DMS 273 (cell line): Measurements from ENCODE around the gene CAPN14.
A peak's percentile ranks its signal among the peaks of the same experiment; 100 is the strongest.

ENCODE experiments used
- DNase-seq: peaks from one replicate; lab custom pipeline; 2025; ENCODE audit not compliant: unreplicated experiment; lab: John Stamatoyannopoulos, UW

The CAPN14 gene

DNA sequence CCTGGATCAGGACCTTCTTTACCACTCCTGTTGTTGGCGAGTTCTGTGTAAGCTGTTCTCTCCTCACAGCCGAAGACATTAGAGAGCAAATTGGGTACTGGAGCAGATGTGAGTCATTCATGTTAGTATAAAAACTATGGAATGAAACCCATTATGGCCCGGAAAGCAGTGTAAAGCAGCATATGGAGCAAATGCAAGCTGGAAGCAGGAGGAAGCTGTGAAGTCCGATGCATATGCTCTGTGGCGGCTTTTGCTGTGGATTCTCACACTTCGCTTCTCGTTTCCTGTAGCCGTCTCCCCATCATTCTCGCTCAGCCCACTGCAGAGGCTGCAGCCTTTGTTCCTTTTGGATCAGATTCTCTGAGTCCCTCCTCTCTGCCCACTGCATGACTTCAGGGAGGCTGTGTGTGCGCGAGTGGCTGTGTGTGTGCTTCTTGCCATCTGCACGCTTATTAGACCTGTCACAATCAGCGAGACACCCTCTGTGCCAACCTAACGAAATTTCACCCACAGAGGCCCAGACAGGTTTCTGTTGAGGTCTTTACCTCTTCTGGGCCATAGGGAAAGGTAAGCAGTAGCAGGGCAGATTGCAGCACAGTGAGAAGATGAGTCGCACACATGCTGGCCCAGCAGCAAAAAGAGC lies 75.8 kb downstream of the CAPN14 start:
- peak; percentile 38 for DNase-seq

DNA sequence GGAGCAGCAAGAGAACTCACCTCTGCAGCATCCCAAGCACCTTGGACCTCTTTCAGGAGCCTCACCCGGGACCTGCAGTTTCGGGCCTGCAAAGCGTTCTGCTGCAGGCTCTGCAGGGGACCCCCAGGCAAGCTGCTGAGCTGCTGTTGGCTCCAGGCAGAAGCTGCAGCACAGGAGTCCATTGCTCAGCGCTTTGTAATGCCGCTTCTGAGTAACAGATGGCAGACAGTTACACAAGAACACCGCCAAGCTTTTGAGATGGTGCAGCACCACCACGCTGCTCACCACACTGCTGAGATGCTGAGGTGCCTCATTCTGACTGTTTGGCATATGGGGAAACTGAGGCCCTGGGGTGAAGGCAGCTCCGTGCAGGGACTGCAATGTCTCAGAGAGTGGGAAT lies 77.2 kb downstream of the CAPN14 start:
- peak; percentile 87 for DNase-seq

DNA sequence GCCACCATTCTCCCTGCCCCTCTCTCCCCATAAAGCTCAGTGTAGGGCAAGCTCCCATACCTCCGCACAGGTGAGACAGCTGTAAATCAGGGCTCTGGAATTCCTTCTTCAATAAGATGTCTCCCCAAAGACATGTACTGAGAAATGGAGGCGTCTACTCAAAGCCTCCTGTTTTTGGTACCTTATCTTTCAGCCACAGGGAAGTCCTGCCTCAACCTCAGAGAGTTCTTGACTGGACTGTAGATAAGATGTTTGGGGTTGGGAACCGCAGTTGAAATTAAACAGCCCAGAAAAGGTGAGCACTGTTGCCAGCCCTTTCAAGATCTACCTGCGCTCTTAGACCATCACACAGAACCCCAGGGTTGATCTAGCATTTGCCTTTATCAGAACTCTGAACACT lies 77.6 kb downstream of the CAPN14 start:
- peak; percentile 40 for DNase-seq

DNA sequence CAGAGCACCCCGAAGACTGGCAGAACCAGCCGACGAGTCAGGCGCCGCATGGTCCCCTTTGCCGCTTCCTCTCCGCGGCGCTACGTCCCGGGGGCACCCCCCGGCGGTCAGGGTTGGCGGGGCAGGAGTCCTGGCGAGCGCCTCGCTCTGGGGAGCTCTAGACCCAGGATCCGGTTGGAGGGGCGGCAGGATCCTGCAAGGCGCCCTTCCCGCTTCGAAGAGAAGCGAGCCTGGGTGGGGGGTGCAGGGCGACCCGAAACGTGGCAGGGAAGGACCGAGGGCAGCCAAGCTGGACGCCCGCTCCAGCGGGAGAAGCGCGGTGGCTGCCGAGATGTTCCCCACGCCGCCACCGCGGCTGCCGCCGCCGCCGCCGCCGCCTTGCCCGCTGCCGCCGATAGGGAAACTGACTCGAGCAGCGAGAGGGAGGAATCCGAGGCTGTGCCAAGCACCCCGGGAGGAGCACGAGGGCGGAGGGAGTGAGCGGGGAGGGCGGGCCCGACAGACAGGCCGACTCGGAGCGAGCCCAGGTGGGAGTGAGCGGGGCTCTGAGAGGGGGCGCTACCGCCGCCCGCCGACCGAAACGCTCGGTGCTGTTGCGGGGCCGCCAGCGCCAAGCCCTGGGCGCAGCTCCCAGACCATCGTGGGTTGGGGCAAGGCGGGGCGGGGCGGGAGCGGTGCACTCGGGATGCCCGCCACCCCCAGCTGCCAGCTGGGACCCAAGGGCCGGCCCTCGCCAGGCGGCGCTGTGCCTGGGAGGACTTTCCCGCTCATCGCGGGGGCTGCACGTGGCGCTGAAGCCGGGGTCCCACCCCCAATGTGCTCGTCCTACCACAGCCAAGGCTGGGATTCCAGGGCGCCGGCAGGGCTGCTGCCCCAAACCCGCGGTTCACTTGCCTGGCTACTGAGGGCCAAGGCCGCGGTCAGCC lies 79.0 kb downstream of the CAPN14 start, which contains the start of gene GALNT14:
Gene GALNT14, minus strand, starts transcription at position 404 of the 926 bp plus-strand sequence. Its CDS starts 354 bp downstream, at position 50.
- DNase-seq = peak; percentile 95

DNA sequence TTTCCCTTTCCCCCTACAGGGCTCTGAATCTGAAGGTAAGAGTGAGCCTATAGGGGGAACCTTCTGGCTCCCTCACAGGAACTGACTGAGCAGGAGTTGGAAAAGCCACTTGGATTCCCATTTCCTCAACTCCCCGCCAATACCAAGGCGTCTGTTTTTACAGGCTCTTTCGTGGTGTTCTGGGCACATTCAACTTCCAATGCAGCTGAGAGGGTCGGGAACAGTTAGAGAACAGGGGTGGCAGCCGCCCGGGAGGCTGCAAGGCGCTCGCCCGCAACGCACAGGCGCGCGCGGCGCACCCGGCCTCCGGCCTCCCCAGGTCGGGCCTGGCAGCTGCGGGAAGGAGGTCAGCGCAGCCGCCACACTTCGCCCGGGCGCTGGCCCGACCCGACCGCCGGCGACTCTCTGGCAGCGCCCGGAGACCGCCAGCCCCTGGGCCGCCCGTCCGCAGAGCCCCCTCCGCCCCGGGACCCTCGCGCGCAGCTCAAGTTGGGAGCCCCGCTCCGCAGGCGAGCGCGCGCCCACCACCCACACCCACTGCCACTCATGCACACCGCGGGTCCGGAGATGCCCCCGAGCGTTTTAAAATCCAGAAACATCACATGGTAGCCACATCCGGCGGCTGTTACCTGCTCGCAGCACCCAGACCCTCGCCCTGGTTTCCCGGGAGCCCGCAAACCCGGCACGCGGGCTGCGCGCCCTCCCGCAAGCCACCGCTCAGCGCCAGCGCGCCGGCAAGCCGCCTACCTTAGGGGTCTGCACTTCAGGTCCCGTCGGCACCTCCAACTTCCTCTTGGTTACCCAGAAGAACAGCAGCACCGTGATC lies 79.9 kb downstream of the CAPN14 start:
- peak; percentile 81 for DNase-seq

DNA sequence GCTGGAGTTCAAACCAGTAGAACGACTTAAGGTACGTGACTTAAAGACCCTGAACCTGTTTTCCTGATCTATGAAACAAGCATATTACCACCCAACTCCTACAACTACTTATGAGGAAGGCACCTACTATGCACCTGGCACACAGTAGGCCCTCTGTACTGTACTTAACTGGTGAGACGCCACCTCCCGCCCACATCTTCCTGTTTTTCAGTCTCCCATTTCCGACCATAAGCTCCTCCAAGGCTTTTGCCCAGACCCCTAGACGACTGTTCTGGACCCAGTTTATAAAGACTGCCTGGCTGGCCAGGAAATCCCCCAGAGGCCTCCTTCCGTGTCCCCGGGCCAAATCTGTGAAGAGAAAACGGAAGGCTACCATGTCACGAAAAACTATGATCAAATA lies 80.6 kb downstream of the CAPN14 start:
- peak; percentile 38 for DNase-seq

DNA sequence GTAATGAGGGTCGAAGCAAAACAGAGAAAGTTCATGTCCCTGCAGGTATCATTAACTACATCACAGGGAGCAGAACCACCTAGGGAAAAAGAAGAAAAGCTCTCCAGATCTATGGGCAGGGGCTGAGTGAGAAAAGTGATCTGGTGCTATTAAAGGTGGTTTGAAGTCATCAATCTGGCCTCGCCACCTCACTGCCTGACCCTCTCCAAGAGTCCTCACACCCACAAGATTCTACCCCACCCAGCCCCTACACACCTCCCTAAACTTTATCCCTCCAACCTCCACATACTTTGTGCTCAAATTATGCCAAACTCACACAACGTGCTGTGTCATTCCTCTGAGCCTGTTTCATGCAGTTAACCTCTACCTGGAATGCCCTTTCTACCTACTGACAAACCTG lies 81.3 kb downstream of the CAPN14 start:
- DNase-seq = no peak

DNA sequence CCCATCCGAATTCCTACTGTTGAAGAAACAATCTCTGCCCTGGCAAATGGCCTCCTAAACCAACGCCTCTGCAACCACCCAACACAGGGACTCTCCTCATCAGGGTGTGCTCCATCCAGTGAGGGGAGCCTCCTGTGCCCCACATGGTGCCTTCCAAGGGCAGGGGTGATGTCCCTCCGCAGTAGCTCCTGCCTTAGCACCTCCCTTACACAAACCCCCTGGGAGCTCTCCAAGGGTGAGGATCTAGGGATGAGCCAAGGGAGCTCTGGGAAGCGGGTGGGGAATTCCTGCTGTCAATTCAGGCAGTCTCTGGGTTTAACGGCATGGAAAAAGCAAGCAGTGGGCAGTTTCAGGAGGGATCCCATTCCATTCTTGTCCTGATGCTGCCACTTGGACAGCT lies 82.8 kb downstream of the CAPN14 start:
- no peak for DNase-seq

DNA sequence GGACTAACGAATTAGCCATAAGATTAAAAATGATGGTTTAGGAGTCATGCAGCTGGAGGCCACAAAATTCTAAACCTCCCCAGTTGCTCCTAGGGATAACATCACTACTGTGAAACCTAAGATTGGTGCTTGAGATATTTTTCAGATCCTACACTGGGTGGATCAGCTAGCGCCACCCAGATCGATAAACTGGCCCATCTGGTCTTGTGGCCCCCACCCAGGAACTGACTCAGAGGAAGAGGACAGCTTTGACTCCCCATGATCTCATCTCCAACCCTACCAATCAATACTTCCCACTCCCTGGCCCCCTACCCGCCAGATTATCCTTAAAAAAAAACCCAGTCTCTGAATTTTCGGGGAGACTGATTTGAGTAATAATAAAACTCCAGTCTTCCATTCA lies 84.5 kb downstream of the CAPN14 start:
- peak; percentile 17 for DNase-seq

DNA sequence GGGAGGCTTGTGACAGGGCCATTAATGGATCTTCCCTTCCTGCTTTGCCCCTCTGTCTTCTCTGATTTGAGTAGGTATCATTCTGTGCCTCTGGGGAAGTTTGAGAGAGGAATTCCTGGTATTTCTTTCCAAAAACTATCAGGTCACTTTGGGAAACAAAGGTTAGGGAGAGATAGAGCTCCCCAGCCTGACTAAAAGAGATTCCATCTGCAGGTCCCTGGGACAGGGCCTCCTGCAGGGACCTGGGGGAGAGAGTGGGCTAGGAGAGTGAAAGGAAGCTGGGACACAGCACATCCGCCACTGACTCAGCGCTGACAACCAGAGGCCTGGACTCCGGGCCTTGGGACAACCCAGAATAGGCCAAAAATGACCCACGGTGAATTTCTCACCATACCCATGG lies 85.4 kb downstream of the CAPN14 start:
- DNase-seq = no peak

DNA sequence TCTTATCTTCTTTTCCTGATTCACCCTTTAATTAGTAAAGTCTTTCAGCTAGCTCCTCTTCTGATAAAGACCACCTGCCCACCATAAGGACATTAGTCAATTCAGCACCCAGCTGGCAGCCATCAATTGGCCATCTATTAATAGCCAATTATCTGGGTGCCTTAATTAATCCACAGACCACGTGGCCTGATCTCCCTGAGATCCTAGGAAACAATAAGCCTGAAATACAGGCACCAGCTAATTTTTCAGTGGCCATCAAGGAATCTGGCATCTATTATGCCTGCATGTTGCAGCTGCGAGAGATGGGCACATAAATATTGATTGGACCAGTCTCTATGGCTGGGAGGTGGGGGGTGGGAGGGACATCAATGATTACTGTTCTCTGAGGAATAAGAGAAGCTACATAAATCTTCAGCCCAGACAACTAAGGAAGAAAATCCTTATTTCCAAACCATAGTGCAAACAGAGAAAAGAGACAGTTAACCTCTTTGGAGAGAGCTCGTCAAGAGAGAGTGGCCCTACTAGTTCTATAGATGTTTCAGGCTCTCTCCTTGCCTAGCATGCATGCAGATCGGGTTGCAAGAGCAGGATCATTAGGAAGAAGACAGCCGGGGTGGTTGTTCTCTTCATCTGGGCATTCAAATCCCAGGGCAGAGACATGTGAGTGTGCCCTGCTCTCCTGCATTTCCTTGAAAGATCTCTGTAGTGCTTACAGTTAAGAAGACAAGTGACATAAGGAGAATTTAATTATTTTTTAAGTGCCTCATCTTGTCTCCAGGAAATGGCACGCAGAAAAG lies 87.7 kb downstream of the CAPN14 start:
- peak; percentile 66 for DNase-seq

DNA sequence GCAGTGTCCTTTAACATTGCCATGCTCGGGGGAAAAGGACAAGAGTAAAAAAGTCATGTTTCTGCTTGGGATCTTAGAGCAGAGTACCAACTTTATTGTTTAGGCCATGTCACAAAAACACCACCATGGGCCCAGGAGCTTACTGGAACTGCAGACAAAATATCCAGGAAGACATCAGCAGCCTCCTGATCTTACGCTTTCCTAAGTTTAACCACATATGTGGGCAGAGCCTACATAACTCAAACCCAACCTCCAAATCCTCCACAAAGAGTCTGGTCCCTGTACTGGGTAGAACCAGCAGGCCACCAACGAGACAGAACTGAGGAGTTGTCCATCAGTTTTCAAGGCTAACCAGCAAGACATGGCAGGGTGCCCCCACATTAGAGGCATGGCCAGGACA lies 89.4 kb downstream of the CAPN14 start:
- no peak for DNase-seq

DNA sequence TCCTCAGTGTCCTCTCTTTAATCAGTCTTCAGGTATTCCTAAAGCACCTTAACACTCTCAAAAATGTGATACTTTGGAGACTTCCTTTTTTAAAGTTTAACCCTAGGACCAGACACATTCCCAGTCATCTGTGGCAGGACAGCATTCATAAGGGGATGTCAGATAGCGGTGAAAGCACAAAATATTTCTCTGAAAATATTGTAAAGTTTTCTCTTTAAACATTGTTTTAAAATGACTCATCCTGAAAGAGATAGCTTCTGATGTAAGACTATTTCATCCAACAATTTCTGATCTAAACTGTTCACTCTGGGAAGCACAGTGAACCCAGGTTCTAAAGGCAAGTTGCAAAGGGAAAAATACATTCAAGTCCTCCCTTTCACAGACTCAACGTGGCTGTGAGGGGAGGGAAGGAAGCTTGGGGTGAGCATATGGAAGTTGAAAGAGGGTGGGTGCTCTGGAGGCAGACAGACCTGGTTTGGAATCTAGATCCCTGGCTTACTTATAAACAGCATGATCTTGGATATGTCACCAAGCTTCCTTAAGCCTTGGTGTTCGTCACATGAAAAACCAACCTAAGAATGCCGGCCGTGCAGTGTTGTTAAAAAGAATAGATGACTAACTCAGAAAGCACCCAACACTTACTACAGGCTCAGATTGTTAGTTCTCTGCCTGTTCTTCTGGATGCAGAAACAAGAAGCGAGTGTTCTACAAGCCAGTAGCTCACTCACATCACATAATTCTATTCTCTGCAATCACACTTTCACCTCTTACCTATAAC lies 91.2 kb downstream of the CAPN14 start:
- DNase-seq = peak; percentile 9

DNA sequence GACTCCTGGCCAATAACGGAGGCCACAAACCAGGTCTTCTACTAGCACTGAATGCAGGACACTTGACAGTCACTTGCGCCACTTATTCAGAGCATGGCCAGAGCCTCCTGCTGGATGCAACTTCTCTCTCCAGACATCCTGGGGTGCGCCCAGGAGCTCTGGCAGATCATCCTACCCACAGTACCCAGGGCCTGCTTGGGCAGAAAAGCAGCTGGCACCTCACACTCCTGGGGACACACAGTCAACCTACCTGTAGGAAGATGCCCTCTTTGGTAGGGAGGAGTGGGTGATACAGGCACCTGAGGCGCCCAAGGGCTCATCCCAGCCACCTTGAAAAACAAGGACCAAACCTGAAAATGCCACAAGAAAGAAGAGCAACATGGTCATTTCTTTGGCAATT lies 92.4 kb downstream of the CAPN14 start:
- no peak for DNase-seq
